ENCODE results near the gene HKDC1. TPM values are rescaled to one million over a fixed set of nuclear protein-coding genes. Genes with fewer than 3 reads are reported as not detected.
"Not testable (repeated sequence)": the region's sequence is repeated elsewhere in the genome, so short reads cannot be mapped to it uniquely, and the experiment has no call there.

Gene HKDC1
- total RNA-seq, 1 donor from 2014 or later, result not detected

DNA sequence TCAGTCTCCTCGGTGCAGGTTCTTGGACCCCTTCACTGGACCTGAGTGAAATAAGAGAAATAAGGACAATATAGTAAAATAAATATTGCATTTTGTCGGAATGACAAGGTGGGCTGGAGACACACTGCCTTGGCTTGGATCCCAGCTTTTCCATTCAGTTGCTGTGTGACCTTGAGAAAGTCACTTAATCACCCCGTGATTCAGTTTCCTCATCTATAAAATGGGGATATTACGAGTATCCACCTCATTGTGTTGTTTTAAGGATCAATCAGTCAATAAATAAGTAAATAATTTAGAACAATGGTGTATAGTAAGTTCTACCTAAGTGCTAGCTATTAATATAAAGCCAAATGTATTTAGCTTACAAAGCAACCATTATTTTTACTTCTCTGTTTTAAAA lies 87.3 kb downstream of the HKDC1 start:
- TF ChIP-seq, protein P1, sequence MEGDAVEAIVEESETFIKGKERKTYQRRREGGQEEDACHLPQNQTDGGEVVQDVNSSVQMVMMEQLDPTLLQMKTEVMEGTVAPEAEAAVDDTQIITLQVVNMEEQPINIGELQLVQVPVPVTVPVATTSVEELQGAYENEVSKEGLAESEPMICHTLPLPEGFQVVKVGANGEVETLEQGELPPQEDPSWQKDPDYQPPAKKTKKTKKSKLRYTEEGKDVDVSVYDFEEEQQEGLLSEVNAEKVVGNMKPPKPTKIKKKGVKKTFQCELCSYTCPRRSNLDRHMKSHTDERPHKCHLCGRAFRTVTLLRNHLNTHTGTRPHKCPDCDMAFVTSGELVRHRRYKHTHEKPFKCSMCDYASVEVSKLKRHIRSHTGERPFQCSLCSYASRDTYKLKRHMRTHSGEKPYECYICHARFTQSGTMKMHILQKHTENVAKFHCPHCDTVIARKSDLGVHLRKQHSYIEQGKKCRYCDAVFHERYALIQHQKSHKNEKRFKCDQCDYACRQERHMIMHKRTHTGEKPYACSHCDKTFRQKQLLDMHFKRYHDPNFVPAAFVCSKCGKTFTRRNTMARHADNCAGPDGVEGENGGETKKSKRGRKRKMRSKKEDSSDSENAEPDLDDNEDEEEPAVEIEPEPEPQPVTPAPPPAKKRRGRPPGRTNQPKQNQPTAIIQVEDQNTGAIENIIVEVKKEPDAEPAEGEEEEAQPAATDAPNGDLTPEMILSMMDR (IDR thresholded peaks at IDR 0.05; ENCODE audit: borderline replicate concordance), result no peak
- Histone ChIP-seq H3K9me3 (replicated peaks) (no peaks in the 10 kb centered on the region), H3K36me3 (no peaks in the 10 kb centered on the region), H3K4me1 (peaks cover 18% of the 10 kb centered on the region), H3K27me3 (ENCODE audit: low read depth) (no peaks in the 10 kb centered on the region), H3K4me3 (no peak overlapping the region), H3K27ac (replicated peaks) (no peak overlapping the region)
- intact Hi-C loops (cut with micrococcal nuclease), result no loop called here
- DNase-seq, result no peak

DNA sequence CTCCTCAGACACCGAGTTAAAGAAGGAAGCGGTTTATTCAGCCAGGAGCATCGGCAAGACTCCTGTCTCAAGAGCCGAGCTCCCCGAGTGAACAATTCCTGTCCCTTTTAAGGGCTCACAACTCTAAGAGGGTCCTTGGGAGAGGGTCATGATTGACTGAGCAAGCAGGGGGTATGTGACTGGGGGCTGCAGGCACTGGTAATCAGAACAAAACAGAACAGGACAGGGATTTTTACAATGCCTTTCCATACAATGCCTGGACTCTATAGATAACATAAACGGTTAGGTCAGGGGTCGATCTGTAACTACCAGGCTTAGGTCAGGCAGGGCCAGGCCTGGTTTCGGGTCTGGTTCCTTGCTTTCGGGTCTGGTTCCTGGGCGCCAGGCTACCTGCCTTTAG lies 88.2 kb downstream of the HKDC1 start:
- H3K9me3 ChIP-seq (replicated peaks); H3K27ac ChIP-seq (replicated peaks); H3K27me3 ChIP-seq (ENCODE audit: low read depth); H3K4me3 ChIP-seq; intact Hi-C loops (cut with micrococcal nuclease); H3K36me3 ChIP-seq; DNase-seq: not testable (repeated sequence)
- H3K4me1 ChIP-seq, result peaks cover 18% of the 10 kb centered on the region

DNA sequence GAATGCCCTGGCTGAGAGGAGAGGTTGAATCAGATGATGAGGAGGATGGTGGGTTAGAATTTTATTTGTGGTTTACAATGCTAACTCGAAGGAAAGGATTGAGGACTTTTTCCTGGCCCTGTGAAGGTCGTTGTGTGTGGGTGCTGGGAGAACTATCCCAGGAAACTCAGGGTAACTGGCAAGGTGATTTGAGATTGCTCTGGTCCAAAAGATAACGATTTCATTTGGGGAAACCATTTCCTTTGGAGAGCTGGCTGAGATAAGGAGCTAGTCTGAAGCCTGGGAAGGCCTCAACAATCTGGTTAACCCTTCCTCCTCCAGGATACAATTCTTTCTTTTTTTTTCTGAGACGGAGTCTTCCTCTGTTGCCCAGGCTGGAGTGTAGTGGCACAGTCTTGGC lies 91.2 kb downstream of the HKDC1 start:
- H3K27ac ChIP-seq (replicated peaks), result no peak overlapping the region
- H3K4me1 ChIP-seq, result peaks cover 20% of the 10 kb centered on the region
- TF ChIP-seq, protein P1 (IDR thresholded peaks at IDR 0.05; ENCODE audit: borderline replicate concordance), result no peak
- H3K9me3 ChIP-seq (replicated peaks), result no peaks in the 10 kb centered on the region
- intact Hi-C loops (cut with micrococcal nuclease), result no loop called here
- no peaks in the 10 kb centered on the region for H3K36me3 ChIP-seq
- no peak overlapping the region for H3K4me3 ChIP-seq
- no peaks in the 10 kb centered on the region for H3K27me3 ChIP-seq (ENCODE audit: low read depth)
- no peak for DNase-seq

DNA sequence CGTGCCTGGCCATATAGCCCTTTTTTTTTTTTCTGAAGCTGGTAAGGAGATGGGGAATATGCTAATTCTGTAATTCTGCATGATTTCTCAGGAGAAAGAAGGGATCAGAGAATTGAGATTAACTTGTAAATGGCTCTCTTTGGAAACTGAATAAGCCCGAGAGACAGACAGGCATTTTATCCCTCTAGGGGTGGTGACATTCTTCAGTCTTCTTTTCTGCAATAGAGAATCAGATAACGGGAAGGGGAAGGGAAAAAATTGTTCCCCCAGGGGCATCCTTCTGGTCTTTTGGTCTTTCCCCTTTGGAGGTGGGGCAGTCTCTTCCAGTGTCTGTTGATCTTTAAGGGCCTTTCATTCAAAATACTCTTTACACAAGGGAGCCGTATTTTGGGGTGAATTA lies 92.4 kb downstream of the HKDC1 start:
- no peaks in the 10 kb centered on the region for H3K27me3 ChIP-seq (ENCODE audit: low read depth)
- no peak for DNase-seq
- intact Hi-C loops (cut with micrococcal nuclease), result no loop called here
- no peak overlapping the region for H3K4me3 ChIP-seq
- TF ChIP-seq, protein P1 (IDR thresholded peaks at IDR 0.05; ENCODE audit: borderline replicate concordance), result no peak
- H3K27ac ChIP-seq (replicated peaks), result no peak overlapping the region
- peaks cover 26% of the 10 kb centered on the region for H3K4me1 ChIP-seq
- no peaks in the 10 kb centered on the region for H3K36me3 ChIP-seq
- H3K9me3 ChIP-seq (replicated peaks), result no peaks in the 10 kb centered on the region

DNA sequence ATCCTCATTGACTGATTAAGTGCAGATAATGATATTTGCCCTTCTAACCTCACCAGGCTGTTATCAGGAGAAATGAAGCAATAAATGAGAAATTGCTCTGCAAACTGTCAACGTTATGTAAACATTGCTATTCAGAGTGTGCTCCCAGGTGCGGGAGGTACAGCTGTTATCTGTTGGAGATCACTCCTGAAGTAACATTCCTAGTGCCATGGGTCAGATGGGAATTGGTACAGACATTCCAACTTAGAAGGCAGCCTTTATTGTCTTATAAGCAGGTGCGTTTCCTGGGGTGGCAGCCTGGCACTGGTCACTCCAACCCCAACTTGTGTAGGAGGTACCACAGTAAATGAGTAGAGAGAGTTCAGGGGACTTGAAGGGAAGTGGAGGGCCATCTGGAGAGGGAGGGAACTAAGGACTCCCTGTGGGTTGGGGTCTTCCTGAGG lies 95.0 kb downstream of the HKDC1 start:
- H3K27ac ChIP-seq (replicated peaks), result no peak overlapping the region
- intact Hi-C loops (cut with micrococcal nuclease), result no loop called here
- H3K9me3 ChIP-seq (replicated peaks), result no peaks in the 10 kb centered on the region
- H3K36me3 ChIP-seq, result no peaks in the 10 kb centered on the region
- H3K27me3 ChIP-seq (ENCODE audit: low read depth), result no peaks in the 10 kb centered on the region
- H3K4me1 ChIP-seq, result peaks cover 49% of the 10 kb centered on the region
- TF ChIP-seq, protein P1 (IDR thresholded peaks at IDR 0.05; ENCODE audit: borderline replicate concordance), result no peak
- no peak overlapping the region for H3K4me3 ChIP-seq
- no peak for DNase-seq

DNA sequence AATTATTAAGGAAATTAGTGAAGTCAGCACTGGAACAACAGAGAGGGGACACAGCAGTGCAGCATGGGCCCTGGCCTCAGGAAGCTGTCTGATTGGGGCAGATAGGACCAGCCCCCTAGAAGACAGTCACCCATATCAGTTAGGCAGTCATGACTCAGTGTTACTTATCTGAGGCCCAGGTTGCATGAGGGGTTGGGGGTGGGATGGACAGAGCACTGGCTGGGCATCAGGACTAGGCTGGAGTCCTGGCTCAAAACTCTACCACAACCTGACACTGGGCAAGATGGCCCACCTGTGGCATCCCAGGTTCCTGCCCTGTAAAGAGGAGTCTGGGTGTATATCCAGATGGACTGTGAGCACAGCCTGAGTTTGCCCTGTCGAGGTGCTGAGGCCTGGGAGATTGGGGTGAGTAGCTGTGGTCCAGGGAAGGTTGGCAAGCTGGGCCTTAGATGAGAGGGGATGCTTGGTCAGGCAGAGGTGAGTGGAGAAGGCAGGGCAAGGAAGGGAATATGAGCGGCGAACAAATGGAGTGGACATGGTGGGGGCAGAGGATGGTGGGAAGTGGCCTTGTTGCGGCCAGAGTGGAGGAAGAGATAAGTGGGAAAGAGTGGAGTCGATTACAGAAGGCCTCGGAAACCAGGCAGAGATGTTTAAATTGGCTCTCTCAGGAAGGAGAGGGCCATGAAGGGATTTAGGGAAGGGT lies 95.6 kb downstream of the HKDC1 start:
- Histone ChIP-seq H3K27me3 (ENCODE audit: low read depth) (no peaks in the 10 kb centered on the region), H3K27ac (replicated peaks) (peak overlapping the region; percentile 48), H3K36me3 (no peaks in the 10 kb centered on the region), H3K4me3 (no peak overlapping the region), H3K4me1 (peaks cover 51% of the 10 kb centered on the region), H3K9me3 (replicated peaks) (no peaks in the 10 kb centered on the region)
- no peak for DNase-seq
- TF ChIP-seq, protein P1 (IDR thresholded peaks at IDR 0.05; ENCODE audit: borderline replicate concordance), result no peak
- intact Hi-C loops (cut with micrococcal nuclease), result no loop called here

All from left ventricle myocardium inferior (tissue), 1 donor.